Naive thymus-derived CD8-positive, alpha-beta T cell (primary cell): ENCODE results near the gene ELL2. TPM values are rescaled to one million over a fixed set of nuclear protein-coding genes. Genes with fewer than 3 reads are reported as not detected.

Source experiments
- ATAC-seq, 2 donors: fragments of 150-1000 bp; cut with Tn5 transposase in 1 of 2; sonication (Bioruptor Pico), chemical (Tn5 transposase) in 1 of 2; 1 replicate in 1 of 2; 2 replicates in 1 of 2; pipeline ENCODE4 v1.10.0; 2021; ENCODE audit warnings: mild to moderate bottlenecking in 2 of 2, moderate library complexity in 2 of 2
- POLR2A ChIA-PET: fragments of 350-600 bp; sonication (Branson Sonifier 250); formaldehyde crosslinking; loops from one replicate; lab custom pipeline; 2021; ENCODE audit warnings: antibody characterized with exemption; lab: Charles Lee
- DNase-seq, 10 donors: peaks; one replicate each; pipeline versions ENCODE4 v3.0.0 to v3.0.0-alpha.2; 2020 to 2022
- H3K27ac Mint-ChIP-seq, 10 donors: one replicate each; pipeline ENCODE4 v1.8.0; 2020 to 2022; ENCODE audit warnings: mild to moderate bottlenecking in 10 of 10, mixed read lengths in 10 of 10, moderate library complexity in 4 of 10, inconsistent platforms in 1 of 10
- H3K27me3 Mint-ChIP-seq, 5 donors: one replicate each; pipeline ENCODE4 v1.8.0; 2021 to 2022; ENCODE audit warnings: mixed read lengths in 5 of 5
- H3K36me3 Mint-ChIP-seq, 3 donors: one replicate each; pipeline ENCODE4 v1.8.0; 2020 to 2022; ENCODE audit warnings: mixed read lengths in 3 of 3, mild to moderate bottlenecking in 2 of 3, inconsistent platforms in 1 of 3
- H3K4me1 Mint-ChIP-seq, 4 donors: one replicate each; pipeline ENCODE4 v1.8.0; 2021 to 2022; ENCODE audit warnings: mixed read lengths in 4 of 4
- H3K4me3 Mint-ChIP-seq, 10 donors: one replicate each; pipeline ENCODE4 v1.8.0; 2020 to 2022; ENCODE audit warnings: mild to moderate bottlenecking in 10 of 10, mixed read lengths in 10 of 10, moderate library complexity in 6 of 10, inconsistent platforms in 1 of 10
- H3K9me3 Mint-ChIP-seq, 9 donors: one replicate each; pipeline ENCODE4 v1.8.0; 2020 to 2022; ENCODE audit warnings: mixed read lengths in 9 of 9, mild to moderate bottlenecking in 3 of 9, inconsistent platforms in 1 of 9, moderate library complexity in 1 of 9
- polyA plus RNA-seq, 3 donors: library from polyadenylated mRNA; unstranded; fragments of 300-500 nt; fragmentation: Illumina TruSeq; gene quantifications; one replicate each; pipeline ENCODE4 v1.2.3, GENCODE V29; 2021
- total RNA-seq, 8 experiments: library from RNA in 2 of 8; stranded (reverse) in 2 of 8; gene quantifications; one replicate each; pipeline ENCODE4 v1.2.3 and lab custom pipeline; 2021 to 2026

Gene ELL2
- total and polyA plus RNA-seq, 5 experiments from 2014 or later: 1.8 to 13.8 (median 3.1) TPM

DNA sequence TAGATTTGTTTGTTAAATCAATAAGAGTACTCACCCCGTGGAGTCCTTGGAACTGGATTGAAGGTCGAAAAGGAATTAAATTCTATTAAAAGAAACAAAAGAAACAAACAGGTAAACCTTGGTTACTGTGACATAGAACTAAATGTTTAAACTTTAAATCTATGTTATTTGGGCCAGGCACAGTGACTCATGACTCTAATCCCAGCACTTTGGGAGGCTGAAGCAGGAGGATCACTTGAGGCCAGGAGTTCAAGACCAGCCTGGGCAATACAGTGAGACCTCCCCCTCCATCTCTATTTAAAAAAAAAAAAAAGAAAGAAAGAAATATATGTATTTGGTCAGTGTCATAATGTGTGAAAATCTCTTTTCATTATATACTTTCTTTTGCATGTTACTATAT, 18.7 kb downstream of the ELL2 start:
- Mint-ChIP-seq H3K4me3 (no peak overlapping the region), H3K4me1 (peaks cover 5 to 20% (median 8%) of the 10 kb centered on the region in 4 donors), H3K27me3 (peaks cover 0 to 1% (median 0%) of the 10 kb centered on the region in 5 donors), H3K9me3 (peaks cover 0 to 4% (median 0%) of the 10 kb centered on the region in 9 donors), H3K27ac (no peak overlapping the region), H3K36me3 (peaks cover 0 to 10% (median 3%) of the 10 kb centered on the region in 3 donors)
- POLR2A ChIA-PET: no interaction called here
- DNase-seq: no peak
- no peak for ATAC-seq

DNA sequence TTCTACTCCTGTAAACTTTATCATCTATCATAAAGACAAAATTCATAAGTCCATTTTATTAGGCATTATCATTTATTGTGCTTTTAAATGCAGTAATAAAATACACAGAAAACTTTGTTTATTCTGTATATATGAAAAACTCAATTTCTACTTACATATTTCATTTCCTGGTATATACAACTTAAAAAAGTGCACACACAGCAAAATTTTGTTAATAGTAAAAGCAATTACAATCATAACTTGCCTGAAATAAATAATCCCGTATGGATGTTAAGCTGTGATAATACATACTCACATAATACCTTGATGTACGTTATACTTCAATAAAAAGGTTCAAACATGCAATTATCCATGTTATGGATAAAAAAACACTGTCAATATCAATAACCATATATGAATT, 19.2 kb downstream of the ELL2 start:
- Mint-ChIP-seq H3K4me1 (peaks cover 5 to 20% (median 8%) of the 10 kb centered on the region in 4 donors), H3K27me3 (peaks cover 0 to 1% (median 0%) of the 10 kb centered on the region in 5 donors), H3K4me3 (no peak overlapping the region), H3K36me3 (peaks cover 0 to 13% (median 3%) of the 10 kb centered on the region in 3 donors), H3K27ac (no peak overlapping the region), H3K9me3 (peaks cover 0 to 4% (median 0%) of the 10 kb centered on the region in 9 donors)
- POLR2A ChIA-PET: no interaction called here
- ATAC-seq (no peak), DNase-seq (no peak)

DNA sequence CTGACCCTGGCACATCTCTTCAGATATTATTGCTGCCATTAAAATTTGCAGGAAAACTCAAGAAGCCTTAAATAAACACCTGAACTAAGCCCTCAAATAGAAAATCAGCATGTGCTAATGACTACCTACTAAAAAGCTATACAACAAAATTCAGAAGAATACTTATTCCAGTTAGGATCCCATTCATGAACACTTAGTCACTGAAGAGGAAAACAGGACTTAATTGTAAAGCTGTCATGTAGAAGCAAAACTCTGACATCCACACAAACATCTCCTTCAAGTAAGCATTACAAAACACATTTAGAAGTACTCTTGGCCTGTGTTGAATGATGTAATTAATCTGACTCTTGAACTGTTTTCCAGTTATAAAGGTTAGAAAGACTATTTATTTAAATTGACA, 19.9 kb downstream of the ELL2 start:
- no peak overlapping the region for H3K4me3 Mint-ChIP-seq
- H3K27ac Mint-ChIP-seq: no peak overlapping the region
- H3K9me3 Mint-ChIP-seq: peaks cover 0 to 4% (median 0%) of the 10 kb centered on the region in 9 donors
- ATAC-seq (no peak), DNase-seq (no peak)
- peaks cover 0 to 1% (median 0%) of the 10 kb centered on the region in 5 donors for H3K27me3 Mint-ChIP-seq
- H3K36me3 Mint-ChIP-seq: peaks cover 0 to 13% (median 3%) of the 10 kb centered on the region in 3 donors
- H3K4me1 Mint-ChIP-seq: peaks cover 5 to 19% (median 8%) of the 10 kb centered on the region in 4 donors
- POLR2A ChIA-PET: no interaction called here

DNA sequence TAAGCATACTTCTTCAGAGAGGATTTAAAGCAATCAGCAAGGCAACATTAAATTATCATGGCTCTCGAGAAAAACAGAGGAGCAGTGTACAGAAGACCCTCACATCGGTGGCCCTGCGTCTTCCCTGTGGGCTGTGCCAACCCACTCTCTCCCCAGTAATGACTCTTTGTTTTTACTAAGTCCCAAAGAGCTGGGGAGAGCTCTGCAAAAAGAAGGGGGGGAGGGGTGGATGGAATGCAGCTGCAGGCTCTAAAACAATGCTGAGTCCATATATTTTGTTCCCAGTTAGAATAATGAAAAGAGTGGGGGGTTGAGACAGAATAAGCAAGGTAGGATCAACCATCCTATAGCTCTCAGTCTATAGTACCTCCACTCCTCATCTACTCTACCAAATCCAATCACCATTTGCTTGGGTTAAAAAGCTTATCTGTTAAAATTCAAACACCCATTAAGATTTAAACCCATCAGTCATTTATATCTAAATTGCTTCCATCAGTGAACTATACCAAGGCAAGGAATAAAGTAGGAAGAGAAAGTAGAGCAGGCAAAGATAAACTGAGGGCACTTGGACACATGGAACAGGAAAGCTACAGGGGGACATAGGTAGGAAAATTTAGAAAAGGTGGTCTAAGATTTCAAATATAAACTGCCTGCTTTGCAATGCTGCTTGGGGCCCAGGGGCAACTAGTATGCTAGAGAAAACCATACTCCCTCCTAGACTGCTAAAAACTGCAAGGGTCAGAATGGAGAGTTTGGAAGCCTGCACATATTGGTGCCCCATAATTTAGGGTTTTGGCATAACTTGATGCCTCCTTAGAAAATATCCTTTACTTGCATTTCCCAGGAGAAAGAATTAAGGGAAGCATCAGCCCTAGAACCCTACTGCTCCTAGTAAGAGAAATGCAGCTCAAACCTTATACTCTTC, 20.6 kb downstream of the ELL2 start:
- H3K4me3 Mint-ChIP-seq: no peak overlapping the region
- DNase-seq (no peak), ATAC-seq (no peak)
- H3K36me3 Mint-ChIP-seq: peaks cover 0 to 13% (median 3%) of the 10 kb centered on the region in 3 donors
- H3K9me3 Mint-ChIP-seq: no peaks in the 10 kb centered on the region
- H3K4me1 Mint-ChIP-seq: peaks cover 0 to 11% (median 5%) of the 10 kb centered on the region in 4 donors
- H3K27me3 Mint-ChIP-seq: no peaks in the 10 kb centered on the region
- no peak overlapping the region for H3K27ac Mint-ChIP-seq
- POLR2A ChIA-PET: no interaction called here

DNA sequence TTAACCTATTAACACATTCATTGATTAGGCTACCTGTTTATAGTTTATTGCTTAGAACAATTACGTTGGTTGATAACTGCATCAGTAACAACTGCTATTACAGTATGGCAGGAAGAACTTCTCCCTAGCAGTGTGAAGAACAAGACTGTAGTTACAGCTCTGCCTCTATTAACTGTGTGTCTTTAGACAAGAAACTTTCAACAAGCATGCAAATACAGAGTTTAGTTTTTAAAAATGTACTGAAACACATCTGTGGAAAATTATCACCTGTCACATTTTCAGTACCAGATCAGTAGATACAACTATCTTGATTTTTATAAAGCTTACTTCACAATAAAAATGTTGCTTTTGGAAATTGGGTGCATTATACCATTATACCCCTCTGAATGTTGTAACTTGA, 22.2 kb downstream of the ELL2 start:
- H3K36me3 Mint-ChIP-seq: peaks cover 0 to 14% (median 0%) of the 10 kb centered on the region in 3 donors
- no peak for DNase-seq
- H3K4me1 Mint-ChIP-seq: peaks cover 0 to 6% (median 0%) of the 10 kb centered on the region in 4 donors
- no peak for ATAC-seq
- POLR2A ChIA-PET: no interaction called here
- no peaks in the 10 kb centered on the region for H3K27me3 Mint-ChIP-seq
- no peak overlapping the region for H3K27ac Mint-ChIP-seq
- no peaks in the 10 kb centered on the region for H3K9me3 Mint-ChIP-seq
- no peak overlapping the region for H3K4me3 Mint-ChIP-seq

DNA sequence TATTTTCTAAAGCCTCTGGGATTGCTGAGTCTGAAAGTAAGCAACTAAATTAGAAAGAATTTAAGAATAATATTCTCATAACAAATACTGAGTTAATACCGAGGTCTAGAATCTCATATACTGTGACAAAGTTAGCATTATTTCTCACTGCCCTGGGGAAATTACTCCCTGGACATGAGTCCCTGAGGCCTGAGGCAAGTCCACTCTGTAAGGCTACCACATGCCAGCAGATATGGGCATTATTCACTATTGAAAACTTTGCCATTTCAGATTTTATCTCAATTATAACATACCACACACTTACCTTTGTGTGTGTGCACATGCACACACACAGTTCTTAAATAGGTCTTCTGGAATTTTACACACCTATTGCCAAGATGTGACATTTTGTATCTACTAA, 22.9 kb downstream of the ELL2 start:
- no peak for DNase-seq
- Mint-ChIP-seq H3K27me3 (no peaks in the 10 kb centered on the region), H3K9me3 (no peaks in the 10 kb centered on the region), H3K27ac (no peak overlapping the region), H3K4me1 (peaks cover 0 to 6% (median 1%) of the 10 kb centered on the region in 4 donors), H3K4me3 (peak overlapping the region in 1 of 10 donors; percentile 38), H3K36me3 (peaks cover 0 to 14% (median 0%) of the 10 kb centered on the region in 3 donors)
- POLR2A ChIA-PET: no interaction called here
- ATAC-seq: no peak

DNA sequence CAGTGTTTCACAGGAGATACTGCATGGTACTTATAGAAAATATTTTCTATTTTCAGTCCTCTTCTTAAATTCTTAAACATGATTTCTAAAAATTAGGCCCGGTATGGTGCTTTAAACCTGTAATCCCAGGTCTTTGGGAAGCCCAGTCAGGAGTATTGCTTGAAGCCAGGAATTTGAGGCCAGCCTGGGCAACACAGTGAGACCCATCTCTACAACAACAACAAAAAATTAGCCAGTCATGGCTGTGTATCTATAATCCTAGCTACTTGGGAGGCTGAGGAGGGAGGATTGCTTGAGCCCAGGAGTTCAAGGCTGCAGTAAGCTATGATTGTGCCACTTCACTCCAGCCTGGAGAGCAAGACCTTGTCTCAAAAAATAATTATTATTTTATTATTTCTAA, 23.3 kb downstream of the ELL2 start:
- peaks cover 0 to 6% (median 1%) of the 10 kb centered on the region in 4 donors for H3K4me1 Mint-ChIP-seq
- no peaks in the 10 kb centered on the region for H3K27me3 Mint-ChIP-seq
- ATAC-seq (no peak), DNase-seq (no peak)
- H3K9me3 Mint-ChIP-seq: no peaks in the 10 kb centered on the region
- peaks cover 0 to 14% (median 0%) of the 10 kb centered on the region in 3 donors for H3K36me3 Mint-ChIP-seq
- no peak overlapping the region for H3K4me3 Mint-ChIP-seq
- POLR2A ChIA-PET: no interaction called here
- H3K27ac Mint-ChIP-seq: no peak overlapping the region

DNA sequence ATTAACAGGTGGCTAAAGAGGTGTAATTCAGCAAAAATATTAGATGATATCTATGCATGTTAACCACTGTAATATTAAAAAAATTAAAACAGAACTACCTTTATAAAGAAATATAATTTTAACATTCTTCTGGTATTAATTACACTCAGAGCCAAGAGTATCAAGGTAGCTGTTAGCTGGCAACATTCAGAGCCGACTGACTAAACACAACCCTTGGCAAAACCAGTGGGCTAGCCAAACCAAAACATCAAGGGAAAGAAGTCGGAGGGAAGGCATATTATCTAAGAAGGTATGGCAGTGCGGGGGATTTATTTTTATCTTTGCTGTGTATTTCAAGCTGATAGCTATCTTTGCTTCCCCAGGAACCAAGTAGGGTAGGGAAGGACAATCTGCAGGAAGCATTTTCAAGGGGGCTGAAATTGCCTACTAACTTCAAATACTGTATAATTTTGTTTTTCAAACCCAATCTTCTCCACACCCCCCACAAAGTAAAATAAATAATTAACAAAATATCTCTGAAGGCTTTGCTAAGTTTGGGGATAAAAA, 24.0 kb downstream of the ELL2 start:
- peaks cover 0 to 6% (median 1%) of the 10 kb centered on the region in 4 donors for H3K4me1 Mint-ChIP-seq
- ATAC-seq (no peak), DNase-seq (no peak)
- H3K27me3 Mint-ChIP-seq: no peaks in the 10 kb centered on the region
- H3K9me3 Mint-ChIP-seq: no peaks in the 10 kb centered on the region
- no peak overlapping the region for H3K27ac Mint-ChIP-seq
- H3K36me3 Mint-ChIP-seq: peaks cover 0 to 12% (median 0%) of the 10 kb centered on the region in 3 donors
- H3K4me3 Mint-ChIP-seq: no peak overlapping the region
- POLR2A ChIA-PET: no interaction called here

DNA sequence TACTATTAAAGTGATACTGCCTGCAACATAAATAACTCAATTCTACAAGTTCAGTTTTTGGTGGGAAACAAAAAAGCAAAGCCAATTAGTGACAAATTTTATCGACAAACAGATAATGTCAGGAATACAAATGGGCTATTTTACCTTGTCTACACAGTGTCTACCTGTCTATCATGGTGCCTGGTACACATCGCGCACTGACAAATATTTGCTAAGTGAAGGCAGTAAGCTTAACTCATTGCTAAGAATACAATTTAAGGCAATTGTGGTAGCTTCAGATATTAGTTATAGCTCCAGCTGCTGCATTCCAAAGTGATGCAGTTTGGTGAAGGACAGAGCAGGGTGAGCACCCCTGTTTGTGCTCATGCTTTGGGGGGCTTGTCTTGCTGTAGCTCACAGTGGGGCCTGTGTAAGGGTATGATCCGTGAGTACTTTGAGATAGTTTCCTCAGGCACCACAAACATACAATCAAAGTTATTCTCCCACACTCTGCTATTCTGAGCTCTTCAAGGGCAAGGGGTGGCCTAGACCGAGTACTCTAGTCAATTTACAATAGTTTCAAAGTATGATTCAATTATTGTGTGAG, 24.7 kb downstream of the ELL2 start:
- Mint-ChIP-seq H3K27ac (no peak overlapping the region), H3K9me3 (no peaks in the 10 kb centered on the region), H3K4me1 (peaks cover 0 to 6% (median 1%) of the 10 kb centered on the region in 4 donors), H3K36me3 (peaks cover 0 to 12% (median 0%) of the 10 kb centered on the region in 3 donors), H3K4me3 (no peak overlapping the region), H3K27me3 (no peaks in the 10 kb centered on the region)
- ATAC-seq (no peak), DNase-seq (no peak)
- POLR2A ChIA-PET: no interaction called here

DNA sequence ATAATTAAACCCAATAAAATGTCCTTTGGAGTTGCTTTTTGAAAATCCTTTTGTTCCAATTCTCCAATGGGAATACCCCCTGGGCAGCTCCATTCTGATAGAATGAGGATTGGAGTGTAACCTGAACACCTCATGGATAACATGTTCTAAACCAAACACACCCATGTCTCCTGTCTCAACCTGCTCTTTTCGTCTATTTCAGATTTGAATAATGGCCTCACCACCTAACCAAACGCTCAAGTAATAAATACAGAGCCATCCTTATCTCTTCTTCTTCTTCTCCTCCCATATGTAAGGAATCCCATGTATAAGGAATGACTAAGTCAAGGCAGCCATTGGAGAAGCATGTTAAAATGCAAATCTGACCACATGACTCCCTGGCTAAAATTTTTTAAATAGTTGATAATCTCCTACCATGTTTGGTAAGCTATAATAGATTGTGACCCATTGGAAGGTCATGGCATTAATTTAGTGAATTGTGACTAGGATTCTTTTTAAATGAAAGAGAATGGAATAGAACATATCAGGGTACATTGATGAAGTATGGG, 26.0 kb downstream of the ELL2 start:
- Mint-ChIP-seq H3K27ac (no peak overlapping the region), H3K9me3 (no peaks in the 10 kb centered on the region), H3K4me1 (peaks cover 0 to 6% (median 1%) of the 10 kb centered on the region in 4 donors), H3K36me3 (peaks cover 0 to 20% (median 4%) of the 10 kb centered on the region in 3 donors), H3K27me3 (no peaks in the 10 kb centered on the region), H3K4me3 (no peak overlapping the region)
- DNase-seq (no peak), ATAC-seq (no peak)
- POLR2A ChIA-PET: no interaction called here

DNA sequence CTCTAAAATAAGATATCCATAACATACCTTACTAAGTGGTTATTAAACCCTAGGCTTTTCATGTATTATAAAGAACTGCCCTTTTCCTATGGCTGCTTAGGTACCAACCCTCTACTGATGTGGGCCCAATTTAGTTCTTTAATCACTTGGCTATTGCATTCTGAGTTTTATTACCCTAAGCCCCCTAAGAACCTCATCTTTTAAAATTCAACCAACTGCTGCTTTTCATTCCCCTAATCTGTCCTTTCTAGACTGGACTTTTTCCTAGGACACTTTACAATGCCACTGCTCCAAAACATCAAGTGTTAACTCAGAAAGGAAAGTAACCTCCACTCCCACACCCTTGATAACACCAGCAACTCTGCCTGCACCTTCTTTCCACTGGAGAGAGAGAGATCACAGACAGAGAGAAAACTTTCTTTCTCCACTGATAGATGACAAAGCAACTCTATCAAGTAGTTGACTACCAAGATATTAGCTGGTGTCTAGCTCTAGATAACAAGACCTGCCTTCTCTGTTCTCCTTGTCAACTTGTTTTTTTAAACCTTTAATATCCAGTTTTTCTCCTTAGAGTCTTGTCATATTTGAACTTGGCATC, 27.3 kb downstream of the ELL2 start:
- peaks cover 0 to 6% (median 1%) of the 10 kb centered on the region in 4 donors for H3K4me1 Mint-ChIP-seq
- H3K9me3 Mint-ChIP-seq: no peaks in the 10 kb centered on the region
- DNase-seq (no peak), ATAC-seq (no peak)
- no peak overlapping the region for H3K4me3 Mint-ChIP-seq
- H3K27ac Mint-ChIP-seq: peak overlapping the region in 1 of 10 donors; percentile 42
- H3K27me3 Mint-ChIP-seq: no peaks in the 10 kb centered on the region
- peaks cover 0 to 18% (median 4%) of the 10 kb centered on the region in 3 donors for H3K36me3 Mint-ChIP-seq
- POLR2A ChIA-PET: no interaction called here

DNA sequence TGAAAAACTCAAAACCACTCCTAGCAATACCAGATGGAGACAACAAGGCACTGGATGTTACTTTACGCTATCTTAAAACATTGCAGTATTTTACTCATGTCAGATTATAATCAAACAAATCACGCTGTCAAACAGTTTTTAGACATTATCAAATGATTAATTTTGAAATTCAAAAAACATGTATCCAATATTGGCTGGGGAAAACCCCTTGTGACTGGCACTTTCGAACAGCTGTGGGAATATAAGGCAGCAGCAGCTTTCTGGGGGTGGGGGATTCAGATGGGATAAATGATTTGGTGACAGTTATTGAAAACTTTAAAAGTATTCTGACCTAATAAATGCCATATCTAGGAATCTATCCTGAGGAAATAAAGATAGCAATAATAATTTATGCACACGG, 28.7 kb downstream of the ELL2 start:
- ATAC-seq (no peak), DNase-seq (no peak)
- H3K9me3 Mint-ChIP-seq: no peaks in the 10 kb centered on the region
- no peaks in the 10 kb centered on the region for H3K27me3 Mint-ChIP-seq
- peaks cover 0 to 15% (median 4%) of the 10 kb centered on the region in 3 donors for H3K36me3 Mint-ChIP-seq
- H3K4me1 Mint-ChIP-seq: peaks cover 0 to 6% (median 3%) of the 10 kb centered on the region in 4 donors
- POLR2A ChIA-PET: no interaction called here
- no peak overlapping the region for H3K4me3 Mint-ChIP-seq
- no peak overlapping the region for H3K27ac Mint-ChIP-seq
